GM12878 (cell line): ENCODE results near the gene SLC6A16. TPM values are rescaled to one million over a fixed set of nuclear protein-coding genes. Genes with fewer than 3 reads are reported as not detected.
A peak's percentile ranks its signal among the peaks of the same experiment; 100 is the strongest.

Experiments
- POLR2A ChIP-seq: IDR thresholded peaks from 2 replicates; pipeline ENCODE4 v1.6.1; 2011; ENCODE audit warnings: low read depth, mild to moderate bottlenecking, low read length
- RELA ChIP-seq: fragments of 450-650 bp; IDR thresholded peaks from 2 replicates; pipeline ENCODE4 v1.8.0; 2014; ENCODE audit warnings: borderline replicate concordance; ENCODE audit not compliant: partially characterized antibody
- TBL1XR1 ChIP-seq: IDR thresholded peaks from 2 replicates; pipeline ENCODE4 v1.6.1; 2012; ENCODE audit warnings: low read depth, low read length, improper control_type of control experiment
- ZBED1 ChIP-seq: IDR thresholded peaks from 2 replicates; pipeline ENCODE4 v1.6.1; 2016; ENCODE audit warnings: borderline replicate concordance
- ZNF384 ChIP-seq: IDR thresholded peaks from 2 replicates; pipeline ENCODE4 v1.6.1; 2012; ENCODE audit warnings: low read depth, mild to moderate bottlenecking, low read length, improper control_type of control experiment, borderline replicate concordance
- ZZZ3 ChIP-seq: IDR thresholded peaks from 2 replicates; pipeline ENCODE4 v1.6.1; 2011; ENCODE audit warnings: low read depth; ENCODE audit not compliant: control insufficient read depth, insufficient read length
- polyA plus RNA-seq, 11 experiments: library from polyadenylated mRNA; depleted of rRNA in 4 of 11; unstranded in 6 of 11; stranded (reverse) in 5 of 11; fragments of >200 nt; fragmentation: Nextera tagmentation in 4 of 11; fragmentation: Illumina TruSeq in 1 of 11; extraction: Ambion mirVana in 4 of 11; extraction: Trizol in 1 of 11; gene quantifications; 1 replicate in 1 of 11; 2 replicates in 10 of 11; pipeline versions ENCODE4 v1.2.1 to v1.2.3, GENCODE V29; 2011 to 2016; ENCODE audit warnings: inconsistent platforms in 2 of 11, missing spikeins in 2 of 11, low read depth in 1 of 11
- total RNA-seq, 4 experiments: library from RNA; depleted of rRNA in 3 of 4; stranded (reverse); fragments of >200 nt in 3 of 4; fragmentation: Illumina TruSeq in 1 of 4; extraction: Trizol in 1 of 4; gene quantifications; 2 replicates each; pipeline versions ENCODE4 v1.2.1 to v1.2.3, GENCODE V29; 2013 to 2021
- TF ChIP-seq, protein P1 (sequence below): fragments of 450-650 bp; formaldehyde crosslinking; IDR thresholded peaks from 2 replicates; pipeline ENCODE4 v1.5.0; 2022; ENCODE audit warnings: mild to moderate bottlenecking, missing genetic modification characterization
- TF ChIP-seq, protein P2 (sequence below): IDR thresholded peaks from 2 replicates; pipeline ENCODE4 v1.6.1; 2012; ENCODE audit warnings: mild to moderate bottlenecking, low read depth, low read length
- TF ChIP-seq, protein P3 (sequence below): fragments of 450-650 bp; IDR thresholded peaks from 2 replicates; pipeline ENCODE4 v1.6.1; 2016; ENCODE audit warnings: mild to moderate bottlenecking
- TF ChIP-seq, protein P4 (sequence below): IDR thresholded peaks from 2 replicates; pipeline ENCODE4 v1.6.1; 2011; ENCODE audit warnings: low read depth, mild to moderate bottlenecking, low read length, moderate library complexity, borderline replicate concordance; ENCODE audit errors: extremely low read depth
- TF ChIP-seq, protein P5 (sequence below): fragments of 450-650 bp; IDR thresholded peaks from 2 replicates; pipeline ENCODE4 v1.6.1; 2017; ENCODE audit warnings: mild to moderate bottlenecking
- TF ChIP-seq, protein P6 (sequence below): IDR thresholded peaks from 2 replicates; pipeline ENCODE4 v1.6.1; 2012; ENCODE audit warnings: improper control_type of control experiment, low read depth, low read length; ENCODE audit not compliant: insufficient replicate concordance

SLC6A16 gene
- total and polyA plus RNA-seq, 10 of the 15 experiments (the other 5 are each of a cell fraction or from before 2014, with no cell fraction given) = 0.23 to 3.2 (median 0.54) TPM

DNA sequence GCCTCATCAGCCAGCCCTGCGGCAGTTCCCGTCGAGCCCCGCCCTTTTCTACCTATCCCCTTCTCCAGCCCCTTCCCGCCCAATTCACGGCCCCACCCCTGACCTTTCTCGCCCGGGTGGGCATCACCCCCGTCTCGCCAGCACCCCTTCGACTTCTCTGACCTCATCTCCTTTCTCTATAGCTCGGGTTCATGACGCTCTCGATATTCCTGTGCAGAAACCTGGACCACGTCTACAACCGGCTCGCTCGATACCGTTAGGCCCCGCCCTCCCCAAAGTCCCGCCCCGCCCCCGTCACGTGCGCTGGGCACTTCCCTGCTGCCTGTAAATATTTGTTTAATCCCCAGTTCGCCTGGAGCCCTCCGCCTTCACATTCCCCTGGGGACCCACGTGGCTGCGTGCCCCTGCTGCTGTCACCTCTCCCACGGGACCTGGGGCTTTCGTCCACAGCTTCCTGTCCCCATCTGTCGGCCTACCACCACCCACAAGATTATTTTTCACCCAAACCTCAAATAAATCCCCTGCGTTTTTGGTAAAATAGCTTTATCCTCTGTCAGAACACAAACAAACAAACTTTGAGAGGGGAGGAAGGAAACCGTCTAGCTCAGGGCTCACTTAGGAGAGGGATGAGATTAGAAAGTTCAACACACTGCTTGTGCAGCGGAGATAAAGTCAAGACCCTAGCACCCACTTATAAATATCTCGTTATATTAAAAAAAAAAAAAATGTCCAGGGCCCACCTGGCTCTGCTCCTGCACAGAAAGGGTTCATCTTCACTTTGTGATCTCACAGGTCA lies 15.3 kb upstream of the SLC6A16 start (continued):
- TF ChIP-seq, protein P1, sequence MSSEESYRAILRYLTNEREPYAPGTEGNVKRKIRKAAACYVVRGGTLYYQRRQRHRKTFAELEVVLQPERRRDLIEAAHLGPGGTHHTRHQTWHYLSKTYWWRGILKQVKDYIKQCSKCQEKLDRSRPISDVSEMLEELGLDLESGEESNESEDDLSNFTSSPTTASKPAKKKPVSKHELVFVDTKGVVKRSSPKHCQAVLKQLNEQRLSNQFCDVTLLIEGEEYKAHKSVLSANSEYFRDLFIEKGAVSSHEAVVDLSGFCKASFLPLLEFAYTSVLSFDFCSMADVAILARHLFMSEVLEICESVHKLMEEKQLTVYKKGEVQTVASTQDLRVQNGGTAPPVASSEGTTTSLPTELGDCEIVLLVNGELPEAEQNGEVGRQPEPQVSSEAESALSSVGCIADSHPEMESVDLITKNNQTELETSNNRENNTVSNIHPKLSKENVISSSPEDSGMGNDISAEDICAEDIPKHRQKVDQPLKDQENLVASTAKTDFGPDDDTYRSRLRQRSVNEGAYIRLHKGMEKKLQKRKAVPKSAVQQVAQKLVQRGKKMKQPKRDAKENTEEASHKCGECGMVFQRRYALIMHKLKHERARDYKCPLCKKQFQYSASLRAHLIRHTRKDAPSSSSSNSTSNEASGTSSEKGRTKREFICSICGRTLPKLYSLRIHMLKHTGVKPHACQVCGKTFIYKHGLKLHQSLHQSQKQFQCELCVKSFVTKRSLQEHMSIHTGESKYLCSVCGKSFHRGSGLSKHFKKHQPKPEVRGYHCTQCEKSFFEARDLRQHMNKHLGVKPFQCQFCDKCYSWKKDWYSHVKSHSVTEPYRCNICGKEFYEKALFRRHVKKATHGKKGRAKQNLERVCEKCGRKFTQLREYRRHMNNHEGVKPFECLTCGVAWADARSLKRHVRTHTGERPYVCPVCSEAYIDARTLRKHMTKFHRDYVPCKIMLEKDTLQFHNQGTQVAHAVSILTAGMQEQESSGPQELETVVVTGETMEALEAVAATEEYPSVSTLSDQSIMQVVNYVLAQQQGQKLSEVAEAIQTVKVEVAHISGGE (CRISPR knock-in tag) = no peak
- TF ChIP-seq ZBED1 (peak; percentile 79; the same call in 1 of the 2 replicates), TBL1XR1 (peak; percentile 99), POLR2A (no peak), ZZZ3 (no peak), RELA (peak; percentile 91), ZNF384 (peak; percentile 57)
- TF ChIP-seq, protein P2, sequence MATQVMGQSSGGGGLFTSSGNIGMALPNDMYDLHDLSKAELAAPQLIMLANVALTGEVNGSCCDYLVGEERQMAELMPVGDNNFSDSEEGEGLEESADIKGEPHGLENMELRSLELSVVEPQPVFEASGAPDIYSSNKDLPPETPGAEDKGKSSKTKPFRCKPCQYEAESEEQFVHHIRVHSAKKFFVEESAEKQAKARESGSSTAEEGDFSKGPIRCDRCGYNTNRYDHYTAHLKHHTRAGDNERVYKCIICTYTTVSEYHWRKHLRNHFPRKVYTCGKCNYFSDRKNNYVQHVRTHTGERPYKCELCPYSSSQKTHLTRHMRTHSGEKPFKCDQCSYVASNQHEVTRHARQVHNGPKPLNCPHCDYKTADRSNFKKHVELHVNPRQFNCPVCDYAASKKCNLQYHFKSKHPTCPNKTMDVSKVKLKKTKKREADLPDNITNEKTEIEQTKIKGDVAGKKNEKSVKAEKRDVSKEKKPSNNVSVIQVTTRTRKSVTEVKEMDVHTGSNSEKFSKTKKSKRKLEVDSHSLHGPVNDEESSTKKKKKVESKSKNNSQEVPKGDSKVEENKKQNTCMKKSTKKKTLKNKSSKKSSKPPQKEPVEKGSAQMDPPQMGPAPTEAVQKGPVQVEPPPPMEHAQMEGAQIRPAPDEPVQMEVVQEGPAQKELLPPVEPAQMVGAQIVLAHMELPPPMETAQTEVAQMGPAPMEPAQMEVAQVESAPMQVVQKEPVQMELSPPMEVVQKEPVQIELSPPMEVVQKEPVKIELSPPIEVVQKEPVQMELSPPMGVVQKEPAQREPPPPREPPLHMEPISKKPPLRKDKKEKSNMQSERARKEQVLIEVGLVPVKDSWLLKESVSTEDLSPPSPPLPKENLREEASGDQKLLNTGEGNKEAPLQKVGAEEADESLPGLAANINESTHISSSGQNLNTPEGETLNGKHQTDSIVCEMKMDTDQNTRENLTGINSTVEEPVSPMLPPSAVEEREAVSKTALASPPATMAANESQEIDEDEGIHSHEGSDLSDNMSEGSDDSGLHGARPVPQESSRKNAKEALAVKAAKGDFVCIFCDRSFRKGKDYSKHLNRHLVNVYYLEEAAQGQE = no peak
- TF ChIP-seq, protein P3, sequence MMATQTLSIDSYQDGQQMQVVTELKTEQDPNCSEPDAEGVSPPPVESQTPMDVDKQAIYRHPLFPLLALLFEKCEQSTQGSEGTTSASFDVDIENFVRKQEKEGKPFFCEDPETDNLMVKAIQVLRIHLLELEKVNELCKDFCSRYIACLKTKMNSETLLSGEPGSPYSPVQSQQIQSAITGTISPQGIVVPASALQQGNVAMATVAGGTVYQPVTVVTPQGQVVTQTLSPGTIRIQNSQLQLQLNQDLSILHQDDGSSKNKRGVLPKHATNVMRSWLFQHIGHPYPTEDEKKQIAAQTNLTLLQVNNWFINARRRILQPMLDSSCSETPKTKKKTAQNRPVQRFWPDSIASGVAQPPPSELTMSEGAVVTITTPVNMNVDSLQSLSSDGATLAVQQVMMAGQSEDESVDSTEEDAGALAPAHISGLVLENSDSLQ = peak; percentile 62
- TF ChIP-seq, protein P4, sequence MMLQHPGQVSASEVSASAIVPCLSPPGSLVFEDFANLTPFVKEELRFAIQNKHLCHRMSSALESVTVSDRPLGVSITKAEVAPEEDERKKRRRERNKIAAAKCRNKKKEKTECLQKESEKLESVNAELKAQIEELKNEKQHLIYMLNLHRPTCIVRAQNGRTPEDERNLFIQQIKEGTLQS = peak; percentile 57; the same call in 1 of the 2 replicates
- TF ChIP-seq, protein P5, sequence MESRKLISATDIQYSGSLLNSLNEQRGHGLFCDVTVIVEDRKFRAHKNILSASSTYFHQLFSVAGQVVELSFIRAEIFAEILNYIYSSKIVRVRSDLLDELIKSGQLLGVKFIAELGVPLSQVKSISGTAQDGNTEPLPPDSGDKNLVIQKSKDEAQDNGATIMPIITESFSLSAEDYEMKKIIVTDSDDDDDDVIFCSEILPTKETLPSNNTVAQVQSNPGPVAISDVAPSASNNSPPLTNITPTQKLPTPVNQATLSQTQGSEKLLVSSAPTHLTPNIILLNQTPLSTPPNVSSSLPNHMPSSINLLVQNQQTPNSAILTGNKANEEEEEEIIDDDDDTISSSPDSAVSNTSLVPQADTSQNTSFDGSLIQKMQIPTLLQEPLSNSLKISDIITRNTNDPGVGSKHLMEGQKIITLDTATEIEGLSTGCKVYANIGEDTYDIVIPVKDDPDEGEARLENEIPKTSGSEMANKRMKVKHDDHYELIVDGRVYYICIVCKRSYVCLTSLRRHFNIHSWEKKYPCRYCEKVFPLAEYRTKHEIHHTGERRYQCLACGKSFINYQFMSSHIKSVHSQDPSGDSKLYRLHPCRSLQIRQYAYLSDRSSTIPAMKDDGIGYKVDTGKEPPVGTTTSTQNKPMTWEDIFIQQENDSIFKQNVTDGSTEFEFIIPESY = no peak
- TF ChIP-seq, protein P6, sequence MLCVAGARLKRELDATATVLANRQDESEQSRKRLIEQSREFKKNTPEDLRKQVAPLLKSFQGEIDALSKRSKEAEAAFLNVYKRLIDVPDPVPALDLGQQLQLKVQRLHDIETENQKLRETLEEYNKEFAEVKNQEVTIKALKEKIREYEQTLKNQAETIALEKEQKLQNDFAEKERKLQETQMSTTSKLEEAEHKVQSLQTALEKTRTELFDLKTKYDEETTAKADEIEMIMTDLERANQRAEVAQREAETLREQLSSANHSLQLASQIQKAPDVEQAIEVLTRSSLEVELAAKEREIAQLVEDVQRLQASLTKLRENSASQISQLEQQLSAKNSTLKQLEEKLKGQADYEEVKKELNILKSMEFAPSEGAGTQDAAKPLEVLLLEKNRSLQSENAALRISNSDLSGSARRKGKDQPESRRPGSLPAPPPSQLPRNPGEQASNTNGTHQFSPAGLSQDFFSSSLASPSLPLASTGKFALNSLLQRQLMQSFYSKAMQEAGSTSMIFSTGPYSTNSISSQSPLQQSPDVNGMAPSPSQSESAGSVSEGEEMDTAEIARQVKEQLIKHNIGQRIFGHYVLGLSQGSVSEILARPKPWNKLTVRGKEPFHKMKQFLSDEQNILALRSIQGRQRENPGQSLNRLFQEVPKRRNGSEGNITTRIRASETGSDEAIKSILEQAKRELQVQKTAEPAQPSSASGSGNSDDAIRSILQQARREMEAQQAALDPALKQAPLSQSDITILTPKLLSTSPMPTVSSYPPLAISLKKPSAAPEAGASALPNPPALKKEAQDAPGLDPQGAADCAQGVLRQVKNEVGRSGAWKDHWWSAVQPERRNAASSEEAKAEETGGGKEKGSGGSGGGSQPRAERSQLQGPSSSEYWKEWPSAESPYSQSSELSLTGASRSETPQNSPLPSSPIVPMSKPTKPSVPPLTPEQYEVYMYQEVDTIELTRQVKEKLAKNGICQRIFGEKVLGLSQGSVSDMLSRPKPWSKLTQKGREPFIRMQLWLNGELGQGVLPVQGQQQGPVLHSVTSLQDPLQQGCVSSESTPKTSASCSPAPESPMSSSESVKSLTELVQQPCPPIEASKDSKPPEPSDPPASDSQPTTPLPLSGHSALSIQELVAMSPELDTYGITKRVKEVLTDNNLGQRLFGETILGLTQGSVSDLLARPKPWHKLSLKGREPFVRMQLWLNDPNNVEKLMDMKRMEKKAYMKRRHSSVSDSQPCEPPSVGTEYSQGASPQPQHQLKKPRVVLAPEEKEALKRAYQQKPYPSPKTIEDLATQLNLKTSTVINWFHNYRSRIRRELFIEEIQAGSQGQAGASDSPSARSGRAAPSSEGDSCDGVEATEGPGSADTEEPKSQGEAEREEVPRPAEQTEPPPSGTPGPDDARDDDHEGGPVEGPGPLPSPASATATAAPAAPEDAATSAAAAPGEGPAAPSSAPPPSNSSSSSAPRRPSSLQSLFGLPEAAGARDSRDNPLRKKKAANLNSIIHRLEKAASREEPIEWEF = no peak
